ENCODE data around the gene GANAB.

The GANAB gene

DNA sequence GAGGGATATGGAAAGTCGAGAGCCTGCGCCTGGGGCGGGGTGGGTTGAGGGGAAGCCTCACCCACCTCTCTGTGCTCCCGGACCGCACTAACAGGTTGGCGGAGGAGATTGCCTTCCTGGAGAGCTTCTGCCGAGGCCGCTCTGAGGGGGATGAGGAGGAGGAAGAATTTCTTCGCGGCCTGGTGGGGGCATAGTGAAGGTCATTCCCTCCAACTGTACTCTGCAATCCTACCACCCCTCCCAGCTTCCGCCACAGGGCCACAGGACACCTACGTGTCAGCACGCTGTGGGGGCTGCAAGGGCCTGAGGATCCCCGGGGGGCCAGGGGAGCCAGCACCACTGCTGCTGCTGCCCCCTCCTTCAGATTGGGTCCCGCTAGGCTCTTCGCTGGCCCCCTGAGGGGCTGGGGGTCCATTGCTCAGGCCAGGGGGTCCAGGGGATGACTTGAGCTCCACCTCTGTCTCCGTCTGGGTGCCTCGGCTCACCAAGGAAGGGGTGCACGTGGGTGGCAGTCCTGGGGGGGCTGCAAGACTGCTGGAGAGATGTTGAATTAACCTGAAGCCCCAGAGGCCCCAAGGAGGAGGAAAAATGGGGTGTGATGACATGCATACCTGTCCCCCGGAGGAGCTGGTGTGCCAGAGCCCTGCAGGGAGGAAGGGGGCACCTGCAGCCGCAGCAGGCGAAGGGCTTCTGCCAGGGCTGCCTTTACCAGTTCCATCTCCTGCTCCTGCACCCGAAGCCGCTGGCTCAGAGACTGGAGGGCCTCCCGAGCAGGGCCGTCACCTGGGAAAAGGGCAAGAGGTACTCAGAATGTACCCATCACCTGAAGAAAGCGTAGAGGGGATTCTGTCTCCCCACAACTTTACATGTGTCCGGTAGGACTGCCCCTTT is 35.4 kb downstream of the GANAB start:
- peak overlapping the region; percentile 82 for H3K4me3 ChIP-seq (ENCODE audit: low read length)
- H2AFZ ChIP-seq (ENCODE audit: low read length), result peak overlapping the region; percentile 79; the same call in 1 of the 2 replicates
- no peaks in the 10 kb centered on the region for H4K20me1 ChIP-seq (ENCODE audit: insufficient read depth, low read length)
- peak overlapping the region; percentile 69 for H3K9ac ChIP-seq (ENCODE audit: low read length)
- TF ChIP-seq EZH2 (optimal IDR thresholded peaks at IDR 0.05; ENCODE audit: low read depth, low read length) (no peak), EZH2phosphoT487 (IDR thresholded peaks at IDR 0.05; ENCODE audit: low read length) (no peak)
- TF ChIP-seq, protein P1, sequence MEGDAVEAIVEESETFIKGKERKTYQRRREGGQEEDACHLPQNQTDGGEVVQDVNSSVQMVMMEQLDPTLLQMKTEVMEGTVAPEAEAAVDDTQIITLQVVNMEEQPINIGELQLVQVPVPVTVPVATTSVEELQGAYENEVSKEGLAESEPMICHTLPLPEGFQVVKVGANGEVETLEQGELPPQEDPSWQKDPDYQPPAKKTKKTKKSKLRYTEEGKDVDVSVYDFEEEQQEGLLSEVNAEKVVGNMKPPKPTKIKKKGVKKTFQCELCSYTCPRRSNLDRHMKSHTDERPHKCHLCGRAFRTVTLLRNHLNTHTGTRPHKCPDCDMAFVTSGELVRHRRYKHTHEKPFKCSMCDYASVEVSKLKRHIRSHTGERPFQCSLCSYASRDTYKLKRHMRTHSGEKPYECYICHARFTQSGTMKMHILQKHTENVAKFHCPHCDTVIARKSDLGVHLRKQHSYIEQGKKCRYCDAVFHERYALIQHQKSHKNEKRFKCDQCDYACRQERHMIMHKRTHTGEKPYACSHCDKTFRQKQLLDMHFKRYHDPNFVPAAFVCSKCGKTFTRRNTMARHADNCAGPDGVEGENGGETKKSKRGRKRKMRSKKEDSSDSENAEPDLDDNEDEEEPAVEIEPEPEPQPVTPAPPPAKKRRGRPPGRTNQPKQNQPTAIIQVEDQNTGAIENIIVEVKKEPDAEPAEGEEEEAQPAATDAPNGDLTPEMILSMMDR (IDR thresholded peaks at IDR 0.05; ENCODE audit: low read length), result no peak
- no peaks in the 10 kb centered on the region for H3K36me3 ChIP-seq (replicated peaks; ENCODE audit: insufficient read depth, low read length)
- no peaks in the 10 kb centered on the region for H3K9me2 ChIP-seq (replicated peaks; ENCODE audit: insufficient read depth, low read length)
- H3K27me3 ChIP-seq (replicated peaks; ENCODE audit: insufficient read depth, low read length), result no peaks in the 10 kb centered on the region
- peaks cover 10% of the 10 kb centered on the region for H3F3A ChIP-seq (ENCODE audit: insufficient read depth, low read length)
- H3K4me1 ChIP-seq (ENCODE audit: low read length), result peaks cover 14% of the 10 kb centered on the region
- H3K9me3 ChIP-seq (replicated peaks; ENCODE audit: insufficient read depth, low read length), result no peaks in the 10 kb centered on the region
- no peak for DNase-seq
- H3K4me2 ChIP-seq (ENCODE audit: low read depth, low read length), result peak overlapping the region; percentile 87
- H3K27ac ChIP-seq (ENCODE audit: low read length), result no peak overlapping the region
- H3K79me2 ChIP-seq (ENCODE audit: low read length), result peaks cover 13% of the 10 kb centered on the region

DNA sequence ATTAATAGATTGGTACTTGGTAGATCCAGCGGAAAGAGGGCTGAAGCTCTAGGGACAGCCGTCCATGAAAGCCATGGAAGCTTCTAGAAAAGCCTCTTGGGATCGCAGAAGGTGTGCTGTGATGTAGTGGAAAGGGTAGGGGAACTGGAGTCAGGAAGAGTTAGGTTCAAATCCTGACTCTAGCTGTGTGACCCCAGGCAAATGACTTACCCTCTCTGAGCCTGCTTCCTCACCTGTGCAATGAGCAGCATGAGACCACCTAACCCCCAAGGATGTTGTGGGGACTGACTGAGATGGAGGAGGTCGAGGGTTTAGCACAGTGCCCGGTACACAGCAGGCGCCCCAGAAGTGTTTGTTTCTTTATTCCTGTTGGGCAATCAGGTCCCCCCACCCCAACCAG is 36.0 kb downstream of the GANAB start:
- Histone ChIP-seq H3K36me3 (replicated peaks; ENCODE audit: insufficient read depth, low read length) (no peaks in the 10 kb centered on the region), H3K9ac (ENCODE audit: low read length) (no peak overlapping the region), H3K27me3 (replicated peaks; ENCODE audit: insufficient read depth, low read length) (no peaks in the 10 kb centered on the region), H3F3A (ENCODE audit: insufficient read depth, low read length) (peaks cover 10% of the 10 kb centered on the region), H2AFZ (ENCODE audit: low read length) (no peak overlapping the region), H3K4me2 (ENCODE audit: low read depth, low read length) (no peak overlapping the region), H3K9me3 (replicated peaks; ENCODE audit: insufficient read depth, low read length) (no peaks in the 10 kb centered on the region), H3K27ac (ENCODE audit: low read length) (no peak overlapping the region), H3K79me2 (ENCODE audit: low read length) (peaks cover 13% of the 10 kb centered on the region), H3K4me1 (ENCODE audit: low read length) (peaks cover 14% of the 10 kb centered on the region), H4K20me1 (ENCODE audit: insufficient read depth, low read length) (no peaks in the 10 kb centered on the region), H3K9me2 (replicated peaks; ENCODE audit: insufficient read depth, low read length) (no peaks in the 10 kb centered on the region), H3K4me3 (ENCODE audit: low read length) (no peak overlapping the region)
- TF ChIP-seq EZH2 (optimal IDR thresholded peaks at IDR 0.05; ENCODE audit: low read depth, low read length) (no peak), EZH2phosphoT487 (IDR thresholded peaks at IDR 0.05; ENCODE audit: low read length) (no peak)
- TF ChIP-seq, protein P1 (IDR thresholded peaks at IDR 0.05; ENCODE audit: low read length), result no peak
- no peak for DNase-seq

DNA sequence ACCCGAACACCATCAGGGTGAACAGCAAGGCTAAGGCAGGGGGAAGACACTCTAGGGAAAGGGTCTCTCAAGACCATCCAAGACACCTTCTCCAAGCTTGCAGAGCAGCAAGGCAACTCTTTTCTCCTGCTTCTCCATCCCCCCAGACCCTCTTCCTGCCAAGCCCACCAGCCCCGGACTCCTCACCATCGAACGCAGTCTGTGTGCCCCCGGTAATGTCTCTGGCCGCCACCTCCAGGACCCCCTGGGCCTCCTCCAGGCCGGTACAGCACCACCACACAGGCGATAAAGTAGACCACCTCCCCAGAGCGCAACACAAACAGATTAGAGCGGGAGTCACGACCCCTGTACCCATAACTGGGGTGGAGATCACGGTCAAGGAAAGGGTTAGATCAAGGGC is 37.6 kb downstream of the GANAB start:
- no peak overlapping the region for H2AFZ ChIP-seq (ENCODE audit: low read length)
- no peak overlapping the region for H3K4me3 ChIP-seq (ENCODE audit: low read length)
- H3K4me1 ChIP-seq (ENCODE audit: low read length), result peaks cover 5% of the 10 kb centered on the region; the same call in 1 of the 2 replicates
- no peaks in the 10 kb centered on the region for H3K36me3 ChIP-seq (replicated peaks; ENCODE audit: insufficient read depth, low read length)
- no peak overlapping the region for H3K4me2 ChIP-seq (ENCODE audit: low read depth, low read length)
- H3K9ac ChIP-seq (ENCODE audit: low read length), result no peak overlapping the region
- no peaks in the 10 kb centered on the region for H4K20me1 ChIP-seq (ENCODE audit: insufficient read depth, low read length)
- H3K9me2 ChIP-seq (replicated peaks; ENCODE audit: insufficient read depth, low read length), result no peaks in the 10 kb centered on the region
- peaks cover 13% of the 10 kb centered on the region for H3K79me2 ChIP-seq (ENCODE audit: low read length)
- no peak overlapping the region for H3K27ac ChIP-seq (ENCODE audit: low read length)
- no peaks in the 10 kb centered on the region for H3K27me3 ChIP-seq (replicated peaks; ENCODE audit: insufficient read depth, low read length)
- peaks cover 7% of the 10 kb centered on the region for H3F3A ChIP-seq (ENCODE audit: insufficient read depth, low read length)
- DNase-seq, result no peak
- TF ChIP-seq EZH2 (optimal IDR thresholded peaks at IDR 0.05; ENCODE audit: low read depth, low read length), result no peak
- TF ChIP-seq EZH2phosphoT487 (IDR thresholded peaks at IDR 0.05; ENCODE audit: low read length), result no peak
- TF ChIP-seq, protein P1 (IDR thresholded peaks at IDR 0.05; ENCODE audit: low read length), result no peak
- H3K9me3 ChIP-seq (replicated peaks; ENCODE audit: insufficient read depth, low read length), result no peaks in the 10 kb centered on the region
